ENCODE measurements around the gene RBM23. TPM values are rescaled to one million over a fixed set of nuclear protein-coding genes. Genes with fewer than 3 reads are reported as not detected.
"Not testable (repeated sequence)": the region's sequence is repeated elsewhere in the genome, so short reads cannot be mapped to it uniquely, and the experiment has no call there.

Gene RBM23
- total and polyA plus RNA-seq, 4 donors: 27.7 to 104 (median 71.7) TPM

- H3K27ac ChIP-seq (ENCODE audit: low read depth in 1 of 2, low read length in 1 of 2): no peak overlapping the region
- no peak overlapping the region for H3K4me3 ChIP-seq
- no peaks in the 10 kb centered on the region for H3K9me3 ChIP-seq (ENCODE audit: control insufficient read depth in 4 of 4, insufficient read depth in 3 of 4, low read length in 3 of 4)
- TF ChIP-seq, protein P1, sequence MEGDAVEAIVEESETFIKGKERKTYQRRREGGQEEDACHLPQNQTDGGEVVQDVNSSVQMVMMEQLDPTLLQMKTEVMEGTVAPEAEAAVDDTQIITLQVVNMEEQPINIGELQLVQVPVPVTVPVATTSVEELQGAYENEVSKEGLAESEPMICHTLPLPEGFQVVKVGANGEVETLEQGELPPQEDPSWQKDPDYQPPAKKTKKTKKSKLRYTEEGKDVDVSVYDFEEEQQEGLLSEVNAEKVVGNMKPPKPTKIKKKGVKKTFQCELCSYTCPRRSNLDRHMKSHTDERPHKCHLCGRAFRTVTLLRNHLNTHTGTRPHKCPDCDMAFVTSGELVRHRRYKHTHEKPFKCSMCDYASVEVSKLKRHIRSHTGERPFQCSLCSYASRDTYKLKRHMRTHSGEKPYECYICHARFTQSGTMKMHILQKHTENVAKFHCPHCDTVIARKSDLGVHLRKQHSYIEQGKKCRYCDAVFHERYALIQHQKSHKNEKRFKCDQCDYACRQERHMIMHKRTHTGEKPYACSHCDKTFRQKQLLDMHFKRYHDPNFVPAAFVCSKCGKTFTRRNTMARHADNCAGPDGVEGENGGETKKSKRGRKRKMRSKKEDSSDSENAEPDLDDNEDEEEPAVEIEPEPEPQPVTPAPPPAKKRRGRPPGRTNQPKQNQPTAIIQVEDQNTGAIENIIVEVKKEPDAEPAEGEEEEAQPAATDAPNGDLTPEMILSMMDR (IDR thresholded peaks at IDR 0.05; ENCODE audit: control extremely low read depth, extremely low read depth): no peak
- H3K27me3 ChIP-seq (ENCODE audit: control insufficient read depth in 3 of 3, insufficient read depth in 3 of 3, low read length in 2 of 3): no peaks in the 10 kb centered on the region
- DNase-seq (no peak), ATAC-seq (ENCODE audit: insufficient read depth, low FRiP score) (no peak)
- peak overlapping the region in 1 of 2 donors; percentile 27 for H3K9ac ChIP-seq (ENCODE audit: insufficient read depth in 1 of 2, low read length in 2 of 2)
- 64 to 70% methylated on average over 6 of the region's 6 CpGs for WGBS, 2 donors
- H3K36me3 ChIP-seq (ENCODE audit: control insufficient read depth in 4 of 4, insufficient read depth in 4 of 4, low read length in 4 of 4): no peaks in the 10 kb centered on the region
- peaks cover 0 to 4% (median 1%) of the 10 kb centered on the region in 5 donors for H3K4me1 ChIP-seq (ENCODE audit: control insufficient read depth in 5 of 5, insufficient read depth in 5 of 5, low read length in 5 of 5)
Observed at GRCh38 chr14:22865424-22866405, 53.2 kb downstream of the RBM23 start.

DNA sequence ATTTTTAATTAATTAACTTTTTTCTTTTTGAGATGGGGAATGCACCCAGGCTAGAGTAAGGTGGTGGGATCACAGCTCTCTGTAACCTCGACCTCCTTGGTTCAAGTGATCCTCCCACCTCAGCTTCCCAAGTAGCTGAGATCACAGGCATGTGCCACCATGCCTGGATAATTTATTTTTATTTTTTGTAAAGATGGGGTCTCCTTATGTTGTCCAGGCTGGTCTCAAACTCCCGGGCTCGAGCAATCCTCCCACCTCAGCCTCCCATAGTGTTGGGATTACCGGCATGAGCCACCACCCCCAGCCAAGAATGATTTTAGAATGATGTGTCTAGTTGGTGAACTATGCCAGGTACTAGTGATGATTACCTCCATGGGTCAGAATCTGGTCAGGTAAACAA, 54.0 kb downstream of the RBM23 start:
- H3K27me3 ChIP-seq (ENCODE audit: control insufficient read depth in 3 of 3, insufficient read depth in 3 of 3, low read length in 2 of 3): no peaks in the 10 kb centered on the region
- H3K9me3 ChIP-seq (ENCODE audit: control insufficient read depth in 4 of 4, insufficient read depth in 3 of 4, low read length in 3 of 4): no peaks in the 10 kb centered on the region
- H3K27ac ChIP-seq (ENCODE audit: low read depth in 1 of 2, low read length in 1 of 2): no peak overlapping the region
- H3K4me1 ChIP-seq (ENCODE audit: control insufficient read depth in 5 of 5, insufficient read depth in 5 of 5, low read length in 5 of 5): peaks cover 0 to 2% (median 0%) of the 10 kb centered on the region in 5 donors
- ATAC-seq (ENCODE audit: insufficient read depth, low FRiP score) (no peak), DNase-seq (no peak)
- WGBS, 2 donors: 85 to 92% methylated on average over 4 of the region's 4 CpGs
- no peaks in the 10 kb centered on the region for H3K36me3 ChIP-seq (ENCODE audit: control insufficient read depth in 4 of 4, insufficient read depth in 4 of 4, low read length in 4 of 4)
- TF ChIP-seq, protein P1 (IDR thresholded peaks at IDR 0.05; ENCODE audit: control extremely low read depth, extremely low read depth): no peak
- no peak overlapping the region for H3K9ac ChIP-seq (ENCODE audit: insufficient read depth in 1 of 2, low read length in 2 of 2)
- no peak overlapping the region for H3K4me3 ChIP-seq

- DNase-seq (no peak), ATAC-seq (ENCODE audit: insufficient read depth, low FRiP score) (no peak)
- no peak overlapping the region for H3K4me3 ChIP-seq
- H3K9me3 ChIP-seq (ENCODE audit: control insufficient read depth in 4 of 4, insufficient read depth in 3 of 4, low read length in 3 of 4): peaks cover 0 to 3% (median 0%) of the 10 kb centered on the region in 4 donors
- TF ChIP-seq, protein P1 (IDR thresholded peaks at IDR 0.05; ENCODE audit: control extremely low read depth, extremely low read depth): no peak
- peaks cover 0 to 2% (median 0%) of the 10 kb centered on the region in 5 donors for H3K4me1 ChIP-seq (ENCODE audit: control insufficient read depth in 5 of 5, insufficient read depth in 5 of 5, low read length in 5 of 5)
- H3K27ac ChIP-seq (ENCODE audit: low read depth in 1 of 2, low read length in 1 of 2): no peak overlapping the region
- H3K9ac ChIP-seq (ENCODE audit: insufficient read depth in 1 of 2, low read length in 2 of 2): no peak overlapping the region
- no peaks in the 10 kb centered on the region for H3K27me3 ChIP-seq (ENCODE audit: control insufficient read depth in 3 of 3, insufficient read depth in 3 of 3, low read length in 2 of 3)
- H3K36me3 ChIP-seq (ENCODE audit: control insufficient read depth in 4 of 4, insufficient read depth in 4 of 4, low read length in 4 of 4): no peaks in the 10 kb centered on the region
Observed at GRCh38 chr14:22861651-22862050, 57.3 kb downstream of the RBM23 start.

DNA sequence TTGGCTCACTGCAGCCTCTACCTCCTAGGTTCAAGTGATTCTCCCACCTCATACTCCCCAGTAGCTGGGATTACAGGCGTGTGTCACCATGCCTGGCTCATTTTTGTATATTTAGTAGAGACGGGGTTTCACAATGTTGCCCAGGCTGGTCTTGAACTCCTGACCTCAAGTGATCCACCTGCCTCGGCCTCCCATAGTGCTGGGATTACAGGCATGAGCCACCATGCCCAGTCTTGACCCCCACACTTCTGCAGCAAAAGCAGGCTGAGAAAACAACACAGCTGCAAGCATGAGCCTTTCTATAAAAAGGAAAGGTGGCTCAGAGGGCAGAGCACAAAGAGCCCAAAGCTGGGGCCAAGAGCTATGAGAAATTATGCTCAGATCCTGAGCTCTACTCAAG, 58.6 kb downstream of the RBM23 start:
- H3K9ac ChIP-seq (ENCODE audit: insufficient read depth in 1 of 2, low read length in 2 of 2); H3K4me3 ChIP-seq; H3K36me3 ChIP-seq (ENCODE audit: control insufficient read depth in 4 of 4, insufficient read depth in 4 of 4, low read length in 4 of 4); H3K27ac ChIP-seq (ENCODE audit: low read depth in 1 of 2, low read length in 1 of 2); H3K4me1 ChIP-seq (ENCODE audit: control insufficient read depth in 5 of 5, insufficient read depth in 5 of 5, low read length in 5 of 5); DNase-seq; ATAC-seq (ENCODE audit: insufficient read depth, low FRiP score); H3K9me3 ChIP-seq (ENCODE audit: control insufficient read depth in 4 of 4, insufficient read depth in 3 of 4, low read length in 3 of 4); H3K27me3 ChIP-seq (ENCODE audit: control insufficient read depth in 3 of 3, insufficient read depth in 3 of 3, low read length in 2 of 3): not testable (repeated sequence)
- WGBS, 2 donors: 59 to 93% methylated on average over 3 of the region's 3 CpGs
